ENCODE results near the gene JAG1. TPM values are rescaled to one million over a fixed set of nuclear protein-coding genes. Genes with fewer than 3 reads are reported as not detected.

Gene JAG1
- total and polyA plus RNA-seq, 2 donors (not counting 3 experiments of a cell fraction or from before 2014, with no cell fraction given) = 19.7 to 37.0 TPM

GRCh38 chr20:10637031-10637559, 36.7 kb downstream of the JAG1 start:
- no peaks in the 10 kb centered on the region for H3K79me2 ChIP-seq (ENCODE audit: control insufficient read depth, insufficient read depth, low read length)
- CTCF ChIA-PET = interaction anchor here (0.7 to 2.0 kb wide), 9 partner anchors 9 to 85 kb away, joined by 3 to 11 read pairs (median 5); no protein-coding TSS in a partner anchor
- FAIRE-seq = peak; percentile 65
- peaks cover 38% of the 10 kb centered on the region for H3K4me1 ChIP-seq (ENCODE audit: control insufficient read depth, extremely low read depth, insufficient read depth, low read length)
- H4K20me1 ChIP-seq (replicated peaks; ENCODE audit: control insufficient read depth, extremely low read depth, insufficient read depth, low read length) = no peaks in the 10 kb centered on the region
- peaks cover 6 to 27% of the 10 kb centered on the region in 2 experiments for H3K36me3 ChIP-seq (ENCODE audit: control insufficient read depth in 2 of 2, extremely low read depth in 1 of 2, insufficient read depth in 2 of 2, low read length in 2 of 2)
- DNase-seq (ENCODE audit: low read depth, low spot score) = no peak
- no peaks in the 10 kb centered on the region for H3K27me3 ChIP-seq (ENCODE audit: control insufficient read depth in 2 of 2, insufficient read depth in 2 of 2, low read length in 2 of 2)
- H3K4me2 ChIP-seq (ENCODE audit: insufficient read depth, low read length) = no peak overlapping the region
- intact Hi-C loops (cut with micrococcal nuclease) (loop anchor here (2.0 kb wide), 1 partner anchor 32 kb away; no protein-coding TSS in a partner anchor), dilution Hi-C loops (cut with MboI; ENCODE audit: extremely low pct_ligation_motif_present, low sequenced_read_pairs) (no loop called here)
- H3K27ac ChIP-seq (ENCODE audit: insufficient read depth, low read depth, low read length) = no peak overlapping the region
- H2AFZ ChIP-seq (ENCODE audit: low read depth, low read length) = no peak overlapping the region
- peak; percentile 21 for TF ChIP-seq POLR2A (IDR thresholded peaks at IDR 0.05; ENCODE audit: low read depth, low read length)
- TF ChIP-seq CTCF (IDR thresholded peaks at IDR 0.05; ENCODE audit: extremely low read depth in 1 of 2, insufficient read depth in 1 of 2, low read depth in 1 of 2, low read length in 2 of 2) = no peak
- no TSS peak for BruUV-seq (replicated peaks)
- POLR2A ChIA-PET = interaction anchor here (1.2 kb wide), 1 partner anchor 35 kb away, joined by 3 read pairs; no protein-coding TSS in a partner anchor
- H3K9me3 ChIP-seq (replicated peaks; ENCODE audit: control insufficient read depth, insufficient read depth, low read length) = no peaks in the 10 kb centered on the region
- H3K9me1 ChIP-seq (replicated peaks; ENCODE audit: control insufficient read depth, extremely low read depth, insufficient read depth, low read length) = no peaks in the 10 kb centered on the region
- H3K9ac ChIP-seq (replicated peaks; ENCODE audit: extremely low read depth, insufficient read depth, low read length) = no peak overlapping the region
- no peak overlapping the region for H3K4me3 ChIP-seq (replicated peaks in 1 of 3; ENCODE audit: insufficient read depth in 1 of 3, low read depth in 1 of 3, low read length in 3 of 3)

GRCh38 chr20:10636326-10636818, 37.4 kb downstream of the JAG1 start:
- FAIRE-seq = no peak
- dilution Hi-C loops (cut with MboI; ENCODE audit: extremely low pct_ligation_motif_present, low sequenced_read_pairs) = no loop called here

More at GRCh38 chr20:10636326-10636818, 37.4 kb downstream of the JAG1 start:
- BruUV-seq (replicated peaks) = no TSS peak
- intact Hi-C loops (cut with micrococcal nuclease) = loop anchor here (2.0 kb wide), 1 partner anchor 32 kb away; no protein-coding TSS in a partner anchor
- Histone ChIP-seq H4K20me1 (replicated peaks; ENCODE audit: control insufficient read depth, extremely low read depth, insufficient read depth, low read length) (no peaks in the 10 kb centered on the region), H3K79me2 (ENCODE audit: control insufficient read depth, insufficient read depth, low read length) (no peaks in the 10 kb centered on the region), H3K9me1 (replicated peaks; ENCODE audit: control insufficient read depth, extremely low read depth, insufficient read depth, low read length) (no peaks in the 10 kb centered on the region), H3K9me3 (replicated peaks; ENCODE audit: control insufficient read depth, insufficient read depth, low read length) (no peaks in the 10 kb centered on the region), H3K4me3 (replicated peaks in 1 of 3; ENCODE audit: insufficient read depth in 1 of 3, low read depth in 1 of 3, low read length in 3 of 3) (no peak overlapping the region), H3K9ac (replicated peaks; ENCODE audit: extremely low read depth, insufficient read depth, low read length) (no peak overlapping the region), H3K27me3 (ENCODE audit: control insufficient read depth in 2 of 2, insufficient read depth in 2 of 2, low read length in 2 of 2) (no peaks in the 10 kb centered on the region), H2AFZ (ENCODE audit: low read depth, low read length) (no peak overlapping the region), H3K36me3 (ENCODE audit: control insufficient read depth in 2 of 2, extremely low read depth in 1 of 2, insufficient read depth in 2 of 2, low read length in 2 of 2) (peaks cover 6 to 20% of the 10 kb centered on the region in 2 experiments), H3K4me1 (ENCODE audit: control insufficient read depth, extremely low read depth, insufficient read depth, low read length) (peaks cover 38% of the 10 kb centered on the region), H3K4me2 (ENCODE audit: insufficient read depth, low read length) (no peak overlapping the region), H3K27ac (ENCODE audit: insufficient read depth, low read depth, low read length) (no peak overlapping the region)
- peak; percentile 73 for DNase-seq (ENCODE audit: low read depth, low spot score)
- CTCF ChIA-PET = interaction anchor here (0.7 to 2.0 kb wide), 10 partner anchors 9 to 84 kb away, joined by 3 to 11 read pairs (median 4); no protein-coding TSS in a partner anchor
- TF ChIP-seq EZH2 (IDR thresholded peaks at IDR 0.05; ENCODE audit: borderline replicate concordance, low read depth, low read length, severe bottlenecking) = no peak
- no peak for TF ChIP-seq POLR2AphosphoS5 (IDR thresholded peaks at IDR 0.05; ENCODE audit: insufficient read depth, low read depth, low read length)
- TF ChIP-seq MAX (IDR thresholded peaks at IDR 0.05; ENCODE audit: insufficient read depth, insufficient read length) = no peak
- no peak for TF ChIP-seq CTCF (IDR thresholded peaks at IDR 0.05; ENCODE audit: extremely low read depth in 1 of 2, insufficient read depth in 1 of 2, low read depth in 1 of 2, low read length in 2 of 2)
- TF ChIP-seq MYC (IDR thresholded peaks at IDR 0.05; ENCODE audit: low read depth, low read length) = no peak
- no peak for TF ChIP-seq GATA2 (IDR thresholded peaks at IDR 0.05; ENCODE audit: insufficient read depth, insufficient read length, low read depth, low read length)
- TF ChIP-seq POLR2A (IDR thresholded peaks at IDR 0.05; ENCODE audit: low read depth, low read length) = no peak
- no peak for TF ChIP-seq FOS (IDR thresholded peaks at IDR 0.05; ENCODE audit: borderline replicate concordance, insufficient read depth, low read length)
- TF ChIP-seq JUN (IDR thresholded peaks at IDR 0.05; ENCODE audit: borderline replicate concordance, insufficient read depth, insufficient read length, low read depth) = no peak
- POLR2A ChIA-PET = interaction anchor here (1.2 kb wide), 1 partner anchor 35 kb away, joined by 3 read pairs; no protein-coding TSS in a partner anchor

All from endothelial cell of umbilical vein (primary cell).